Activated T-cell treated with anti-CD3 and anti-CD28 coated beads, Interleukin-2, amount 50 U/mL, for 72 hours (primary cell): Measurements from ENCODE around the gene NAA60. TPM values are rescaled to one million over a fixed set of nuclear protein-coding genes. Genes with fewer than 3 reads are reported as not detected.
"Not testable (repeated sequence)": the region's sequence is repeated elsewhere in the genome, so short reads cannot be mapped to it uniquely, and the experiment has no call there.

Source experiments
- ATAC-seq, 2 donors: fragments of 150-1000 bp; cut with Tn5 transposase; replicated peaks in 1 of 2; 2 replicates each; pipeline ENCODE4 v1.10.0; 2021; ENCODE audit warnings: moderate library complexity in 2 of 2, mild to moderate bottlenecking in 1 of 2
- DNase-seq, 2 donors: peaks; one replicate each; pipeline ENCODE4 v3.0.0; 2021 to 2022; ENCODE audit warnings: mixed read lengths in 1 of 2
- H3K27ac Mint-ChIP-seq: one replicate; pipeline ENCODE4 v1.8.0; 2022; ENCODE audit warnings: mild to moderate bottlenecking, moderate library complexity, mixed read lengths
- H3K27me3 Mint-ChIP-seq: one replicate; pipeline ENCODE4 v1.8.0; 2022; ENCODE audit warnings: low read depth, mixed read lengths
- H3K36me3 Mint-ChIP-seq, 2 donors: one replicate each; pipeline ENCODE4 v1.8.0; 2022; ENCODE audit warnings: mixed read lengths in 2 of 2, mild to moderate bottlenecking in 1 of 2; ENCODE audit not compliant: insufficient read depth in 2 of 2
- H3K4me1 Mint-ChIP-seq: one replicate; pipeline ENCODE4 v1.8.0; 2022; ENCODE audit warnings: low read depth, mixed read lengths
- H3K4me3 Mint-ChIP-seq, 2 donors: one replicate each; pipeline ENCODE4 v1.8.0; 2022; ENCODE audit warnings: mild to moderate bottlenecking in 2 of 2, mixed read lengths in 2 of 2, moderate library complexity in 2 of 2
- H3K9me3 Mint-ChIP-seq, 2 donors: one replicate each; pipeline ENCODE4 v1.8.0; 2022; ENCODE audit warnings: mixed read lengths in 2 of 2
- total RNA-seq, 2 donors: library from RNA; stranded (reverse); gene quantifications; one replicate each; pipeline ENCODE4 v1.2.3, GENCODE V29; 2022

Gene NAA60
- total RNA-seq, 2 donors from 2014 or later, result 58.5 to 69.7 TPM

- DNase-seq, result no peak
- Mint-ChIP-seq H3K36me3 (no peaks in the 10 kb centered on the region), H3K4me3 (no peak overlapping the region), H3K27me3 (no peaks in the 10 kb centered on the region), H3K27ac (no peak overlapping the region), H3K9me3 (no peaks in the 10 kb centered on the region), H3K4me1 (no peaks in the 10 kb centered on the region)
- no peak for ATAC-seq
These were observed 48.9 kb downstream of the NAA60 start for GRCh38 chr16:3492356-3492755.

GRCh38 chr16:3494386-3494973 is 51.0 kb downstream of the NAA60 start:
- Mint-ChIP-seq H3K9me3 (no peaks in the 10 kb centered on the region), H3K4me3 (no peak overlapping the region), H3K4me1 (no peaks in the 10 kb centered on the region), H3K27ac (no peak overlapping the region), H3K27me3 (no peaks in the 10 kb centered on the region), H3K36me3 (peaks cover 0 to 3% of the 10 kb centered on the region in 2 donors)
- ATAC-seq, result peak in 1 of 2 donors; percentile 20
- DNase-seq, result no peak

GRCh38 chr16:3495176-3495575 is 51.7 kb downstream of the NAA60 start, which contains the start of gene C16orf90:
TSS of gene C16orf90 (minus strand) at chr16:3495489. CDS start at chr16:3495421, 68 bp downstream.
- no peak for DNase-seq
- peaks cover 3% of the 10 kb centered on the region for H3K4me1 Mint-ChIP-seq
- H3K27me3 Mint-ChIP-seq, result no peaks in the 10 kb centered on the region
- H3K36me3 Mint-ChIP-seq, result peaks cover 0 to 3% of the 10 kb centered on the region in 2 donors
- H3K9me3 Mint-ChIP-seq, result no peaks in the 10 kb centered on the region
- ATAC-seq, result no peak
- H3K4me3 Mint-ChIP-seq, result no peak within 1 kb of the TSS
- H3K27ac Mint-ChIP-seq, result no peak within 1 kb of the TSS

GRCh38 chr16:3496386-3496785 is 52.9 kb downstream of the NAA60 start:
- no peaks in the 10 kb centered on the region for H3K9me3 Mint-ChIP-seq
- H3K36me3 Mint-ChIP-seq, result peaks cover 0 to 3% of the 10 kb centered on the region in 2 donors
- ATAC-seq (no peak), DNase-seq (no peak)
- no peak overlapping the region for H3K4me3 Mint-ChIP-seq
- no peaks in the 10 kb centered on the region for H3K27me3 Mint-ChIP-seq
- no peak overlapping the region for H3K27ac Mint-ChIP-seq
- peaks cover 15% of the 10 kb centered on the region for H3K4me1 Mint-ChIP-seq

GRCh38 chr16:3497771-3498170 is 54.3 kb downstream of the NAA60 start:
- H3K27me3 Mint-ChIP-seq, result no peaks in the 10 kb centered on the region
- no peak for DNase-seq
- H3K9me3 Mint-ChIP-seq, result no peaks in the 10 kb centered on the region

GRCh38 chr16:3498988-3499387 is 55.5 kb downstream of the NAA60 start:
- DNase-seq, result no peak
- Mint-ChIP-seq H3K27ac (no peak overlapping the region), H3K4me1 (peaks cover 41% of the 10 kb centered on the region), H3K36me3 (peaks cover 0 to 3% of the 10 kb centered on the region in 2 donors), H3K9me3 (no peaks in the 10 kb centered on the region), H3K4me3 (peak overlapping the region in 1 of 2 donors; percentile 40), H3K27me3 (no peaks in the 10 kb centered on the region)
- ATAC-seq, result no peak

More at GRCh38 chr16:3497771-3498170, 54.3 kb downstream of the NAA60 start:
- ATAC-seq, result no peak
- Mint-ChIP-seq H3K4me1 (peaks cover 28% of the 10 kb centered on the region), H3K36me3 (peaks cover 0 to 3% of the 10 kb centered on the region in 2 donors), H3K4me3 (no peak overlapping the region), H3K27ac (no peak overlapping the region)

GRCh38 chr16:3501412-3501761 is 57.9 kb downstream of the NAA60 start:
- not testable (repeated sequence) for DNase-seq, H3K9me3 Mint-ChIP-seq, H3K27me3 Mint-ChIP-seq, ATAC-seq, H3K36me3 Mint-ChIP-seq
- H3K27ac Mint-ChIP-seq, result peak overlapping the region; percentile 73
- peaks cover 65% of the 10 kb centered on the region for H3K4me1 Mint-ChIP-seq
- H3K4me3 Mint-ChIP-seq, result peak overlapping the region; percentile 88 to 94

GRCh38 chr16:3501783-3502400 is 58.4 kb downstream of the NAA60 start:
- Mint-ChIP-seq H3K27ac (peak overlapping the region; percentile 73), H3K36me3 (peaks cover 3 to 5% of the 10 kb centered on the region in 2 donors), H3K4me3 (peak overlapping the region; percentile 88 to 94), H3K27me3 (no peaks in the 10 kb centered on the region), H3K9me3 (no peaks in the 10 kb centered on the region), H3K4me1 (peaks cover 65% of the 10 kb centered on the region)
- DNase-seq (no peak), ATAC-seq (no peak)

- Mint-ChIP-seq H3K27ac (peak overlapping the region; percentile 83), H3K36me3 (peaks cover 7 to 8% of the 10 kb centered on the region in 2 donors), H3K4me1 (peaks cover 72% of the 10 kb centered on the region), H3K9me3 (no peaks in the 10 kb centered on the region), H3K27me3 (no peaks in the 10 kb centered on the region), H3K4me3 (peak overlapping the region; percentile 88 to 94)
- ATAC-seq, result peak; percentile 54 to 56
- DNase-seq, result peak; percentile 59 to 68
These were observed 60.0 kb downstream of the NAA60 start for GRCh38 chr16:3503523-3503922.

- Mint-ChIP-seq H3K27me3 (no peaks in the 10 kb centered on the region), H3K27ac (peak overlapping the region; percentile 78), H3K4me1 (peaks cover 70% of the 10 kb centered on the region), H3K9me3 (no peaks in the 10 kb centered on the region), H3K36me3 (peaks cover 13 to 15% of the 10 kb centered on the region in 2 donors), H3K4me3 (peak overlapping the region; percentile 33 to 38)
- DNase-seq (no peak), ATAC-seq (no peak)
These were observed 65.3 kb downstream of the NAA60 start for GRCh38 chr16:3508736-3509135.

GRCh38 chr16:3509470-3509928 is 66.0 kb downstream of the NAA60 start:
- peak overlapping the region; percentile 33 to 38 for H3K4me3 Mint-ChIP-seq

GRCh38 chr16:3510416-3510815 is 66.9 kb downstream of the NAA60 start:
- DNase-seq (no peak), ATAC-seq (no peak)
- Mint-ChIP-seq H3K9me3 (no peaks in the 10 kb centered on the region), H3K36me3 (peaks cover 11 to 16% of the 10 kb centered on the region in 2 donors), H3K4me1 (peaks cover 65% of the 10 kb centered on the region), H3K27ac (peak overlapping the region; percentile 43), H3K4me3 (peak overlapping the region in 1 of 2 donors; percentile 15), H3K27me3 (no peaks in the 10 kb centered on the region)

More at GRCh38 chr16:3509470-3509928, 66.0 kb downstream of the NAA60 start:
- Mint-ChIP-seq H3K36me3 (peaks cover 14 to 15% of the 10 kb centered on the region in 2 donors), H3K9me3 (no peaks in the 10 kb centered on the region), H3K27ac (peak overlapping the region; percentile 78), H3K4me1 (peaks cover 70% of the 10 kb centered on the region), H3K27me3 (no peaks in the 10 kb centered on the region)
- ATAC-seq (peak; percentile 96), DNase-seq (peak; percentile 88 to 90)

GRCh38 chr16:3511286-3512180 is 68.1 kb downstream of the NAA60 start:
- no peak overlapping the region for H3K4me3 Mint-ChIP-seq
- no peak overlapping the region for H3K27ac Mint-ChIP-seq
- H3K9me3 Mint-ChIP-seq, result no peaks in the 10 kb centered on the region

More at GRCh38 chr16:3511286-3512180, 68.1 kb downstream of the NAA60 start:
- Mint-ChIP-seq H3K4me1 (peaks cover 55% of the 10 kb centered on the region), H3K36me3 (peaks cover 9 to 20% of the 10 kb centered on the region in 2 donors), H3K27me3 (no peaks in the 10 kb centered on the region)
- ATAC-seq (no peak), DNase-seq (no peak)
